B cell (primary cell): ENCODE measurements around the gene GCSAML. TPM values are rescaled to one million over a fixed set of nuclear protein-coding genes. Genes with fewer than 3 reads are reported as not detected.

Experiments
- ATAC-seq: fragments of 200-7000 bp; cut with Tn5 transposase; one replicate; pipeline ENCODE4 v1.10.0; 2021; ENCODE audit warnings: low read depth, mild to moderate bottlenecking, moderate number of reproducible peaks, moderate library complexity
- CTCF ChIA-PET: fragments of 350-600 bp; sonication (Branson Sonifier 250); formaldehyde crosslinking; loops from one replicate; lab custom pipeline; 2021; ENCODE audit warnings: antibody characterized with exemption, inconsistent platforms; lab: Charles Lee
- POLR2A ChIA-PET: fragments of 350-600 bp; sonication (Branson Sonifier 250); formaldehyde crosslinking; loops from one replicate; lab custom pipeline; 2021; ENCODE audit warnings: antibody characterized with exemption; lab: Charles Lee
- DNase-seq: peaks from one replicate; pipeline ENCODE4 v3.0.0; 2013
- H2AFZ ChIP-seq: 2 replicates; pipeline ENCODE4 v1.6.1; 2012; ENCODE audit warnings: mild to moderate bottlenecking, low read depth, low read length; ENCODE audit not compliant: insufficient read depth, poor library complexity, severe bottlenecking
- H3K27ac ChIP-seq, 2 donors: 1 replicate in 1 of 2; 2 replicates in 1 of 2; pipeline ENCODE4 v1.5.1; 2012 to 2013; ENCODE audit warnings: low read length in 2 of 2, mild to moderate bottlenecking in 2 of 2, moderate library complexity in 1 of 2
- H3K27me3 ChIP-seq, 4 experiments: fragments of 200-600 bp in 1 of 4; sonication (generic) in 1 of 4; replicated peaks in 1 of 4; 1 replicate in 2 of 4; 2 replicates in 2 of 4; pipeline versions ENCODE4 v1.6.1 to v1.7.0; 2013 to 2016; ENCODE audit warnings: low read length in 3 of 4, mild to moderate bottlenecking in 2 of 4, mixed read lengths in 1 of 4, moderate library complexity in 1 of 4; ENCODE audit not compliant: insufficient read depth in 4 of 4, control insufficient read depth in 3 of 4; ENCODE audit errors: control extremely low read depth in 1 of 4
- H3K36me3 ChIP-seq, 2 experiments: replicated peaks in 1 of 2; 1 replicate in 1 of 2; 2 replicates in 1 of 2; pipeline versions ENCODE4 v1.6.1 to v1.7.1; 2013; ENCODE audit warnings: low read length in 1 of 2; ENCODE audit not compliant: insufficient read depth in 2 of 2, control insufficient read depth in 1 of 2; ENCODE audit errors: control extremely low read depth in 1 of 2, extremely low read depth in 1 of 2
- H3K4me1 ChIP-seq, 2 donors: fragments of 200-600 bp in 1 of 2; sonication (generic) in 1 of 2; 1 replicate in 1 of 2; 2 replicates in 1 of 2; pipeline versions ENCODE4 v1.5.1 to v1.6.1; 2013 to 2017; ENCODE audit warnings: low read length in 2 of 2; ENCODE audit not compliant: control insufficient read depth in 2 of 2, insufficient read depth in 2 of 2
- H3K4me2 ChIP-seq: replicated peaks from 2 replicates; pipeline ENCODE3; 2012; ENCODE audit warnings: mild to moderate bottlenecking, low read depth, low read length; ENCODE audit not compliant: poor library complexity, severe bottlenecking
- H3K4me3 ChIP-seq, 5 experiments: fragments of 200-600 bp in 1 of 5; sonication (generic) in 1 of 5; 1 replicate in 3 of 5; 2 replicates in 2 of 5; pipeline versions ENCODE4 v1.5.1 to v1.7.0; 2011 to 2016; ENCODE audit warnings: low read length in 4 of 5, mild to moderate bottlenecking in 4 of 5, low read depth in 2 of 5, control low read depth in 1 of 5, moderate library complexity in 1 of 5; ENCODE audit not compliant: insufficient read depth in 1 of 5; ENCODE audit errors: control extremely low read depth in 1 of 5, extremely low read depth in 1 of 5
- H3K79me2 ChIP-seq: fragments of 200-600 bp; sonication (generic); one replicate; pipeline ENCODE4 v1.6.0; 2016; ENCODE audit warnings: low read length; ENCODE audit not compliant: control insufficient read depth, insufficient read depth
- H3K9ac ChIP-seq: fragments of 200-600 bp; sonication (generic); 2 replicates; pipeline ENCODE4 v1.6.1; 2017; ENCODE audit warnings: mild to moderate bottlenecking, low read length, moderate library complexity
- H3K9me3 ChIP-seq, 3 donors: one replicate each; pipeline versions ENCODE4 v1.6.1 to v1.7.1; 2013; ENCODE audit warnings: low read length in 2 of 3; ENCODE audit not compliant: control insufficient read depth in 2 of 3, insufficient read depth in 1 of 3; ENCODE audit errors: control extremely low read depth in 1 of 3
- H4K20me1 ChIP-seq: 2 replicates; pipeline ENCODE4 v1.6.0; 2012; ENCODE audit warnings: mild to moderate bottlenecking, low read length; ENCODE audit not compliant: insufficient read depth, control insufficient read depth, poor library complexity, severe bottlenecking
- H3K27ac Mint-ChIP-seq: one replicate; pipeline ENCODE4 v1.8.0; 2021; ENCODE audit warnings: mixed read lengths
- H3K27me3 Mint-ChIP-seq: one replicate; pipeline ENCODE4 v1.8.0; 2021; ENCODE audit warnings: mixed read lengths
- H3K4me1 Mint-ChIP-seq: one replicate; pipeline ENCODE4 v1.8.0; 2021; ENCODE audit warnings: mixed read lengths
- H3K4me3 Mint-ChIP-seq: one replicate; pipeline ENCODE4 v1.8.0; 2021; ENCODE audit warnings: mixed read lengths
- H3K9me3 Mint-ChIP-seq: one replicate; pipeline ENCODE4 v1.8.0; 2022; ENCODE audit warnings: mixed read lengths; ENCODE audit not compliant: insufficient read depth
- CTCF ChIP-seq: fragments of 200-600 bp; IDR thresholded peaks from one replicate; pipeline ENCODE4 v1.8.0; 2022; ENCODE audit warnings: antibody characterized with exemption, mild to moderate bottlenecking
- EZH2 ChIP-seq: IDR thresholded peaks from 2 replicates; pipeline ENCODE4 v1.6.1; 2012; ENCODE audit warnings: borderline replicate concordance, low read depth, mild to moderate bottlenecking, moderate library complexity, low read length; ENCODE audit not compliant: insufficient read depth, poor library complexity, severe bottlenecking
- WGBS: methylation state at CpG from one replicate; pipeline ENCODE4 v1.1.5; 2013; ENCODE audit warnings: missing lambda C conversion rate; ENCODE audit not compliant: insufficient coverage; 5-methylcytosine and 5-hydroxymethylcytosine counted together
- intact Hi-C: fragments of 100-400 bp; cut with micrococcal nuclease; formaldehyde crosslinking; loops from one replicate; pipeline ENCODE4 v1.10.0; 2022
- polyA plus RNA-seq: library from polyadenylated mRNA; depleted of rRNA; stranded (reverse); fragments of >200 nt; gene quantifications from 2 replicates; pipeline ENCODE4 v1.2.3, GENCODE V29; 2012
- total RNA-seq, 2 donors: library from RNA; stranded (reverse); fragments of 120-200 nt in 1 of 2; gene quantifications; 1 replicate in 1 of 2; 2 replicates in 1 of 2; pipeline versions ENCODE4 v1.2.3 to v1.2.4, GENCODE V29; 2013 to 2022

GCSAML gene
- total and polyA plus RNA-seq, 2 donors (not counting 1 experiment from before 2014, with no cell fraction given) = not detected

- no peak overlapping the region for H3K27ac Mint-ChIP-seq
- POLR2A ChIA-PET = no interaction called here
- H3K9me3 Mint-ChIP-seq = no peaks in the 10 kb centered on the region
- TF ChIP-seq EZH2 (no peak), CTCF (no peak)
- H3K4me1 Mint-ChIP-seq = peaks cover 6% of the 10 kb centered on the region
- H3K27me3 Mint-ChIP-seq = peaks cover 18% of the 10 kb centered on the region
- Histone ChIP-seq H3K4me1 (peaks cover 3 to 6% of the 10 kb centered on the region in 2 donors), H3K27ac (no peak overlapping the region), H2AFZ (no peak overlapping the region), H3K36me3 (no peaks in the 10 kb centered on the region), H4K20me1 (no peaks in the 10 kb centered on the region), H3K79me2 (no peaks in the 10 kb centered on the region), H3K4me2 (no peak overlapping the region), H3K4me3 (no peak overlapping the region), H3K27me3 (peaks cover 0 to 6% (median 0%) of the 10 kb centered on the region in 4 experiments), H3K9ac (no peak overlapping the region), H3K9me3 (peaks cover 0 to 3% (median 0%) of the 10 kb centered on the region in 3 donors)
- intact Hi-C loops = no loop called here
- DNase-seq (no peak), ATAC-seq (no peak)
- 80% methylated on average over 1 of the region's 2 CpGs for WGBS
- H3K4me3 Mint-ChIP-seq = no peak overlapping the region
- CTCF ChIA-PET = no interaction called here
These were observed 3.3 kb downstream of the GCSAML start for GRCh38 chr1:247552231-247552630.

GRCh38 chr1:247557926-247558674 lies 9.2 kb downstream of the GCSAML start:
- Histone ChIP-seq H3K4me3 (no peak overlapping the region), H3K4me1 (no peaks in the 10 kb centered on the region), H2AFZ (no peak overlapping the region), H4K20me1 (no peaks in the 10 kb centered on the region), H3K79me2 (no peaks in the 10 kb centered on the region), H3K27ac (no peak overlapping the region), H3K4me2 (no peak overlapping the region), H3K27me3 (no peaks in the 10 kb centered on the region), H3K9me3 (peaks cover 0 to 3% (median 0%) of the 10 kb centered on the region in 3 donors), H3K36me3 (no peaks in the 10 kb centered on the region), H3K9ac (no peak overlapping the region)
- WGBS = no CpG with 5 or more reads among the region's 2 CpGs
- Mint-ChIP-seq H3K9me3 (no peaks in the 10 kb centered on the region), H3K4me3 (no peak overlapping the region), H3K27me3 (peaks cover 12% of the 10 kb centered on the region), H3K4me1 (no peaks in the 10 kb centered on the region), H3K27ac (no peak overlapping the region)
- ATAC-seq (no peak), DNase-seq (no peak)
- TF ChIP-seq CTCF (no peak), EZH2 (no peak)
- ChIA-PET POLR2A (no interaction called here), CTCF (no interaction called here)
- intact Hi-C loops = no loop called here
